Prostate gland (tissue), 2 donors: ENCODE data around the gene FAM83F. TPM values are rescaled to one million over a fixed set of nuclear protein-coding genes. Genes with fewer than 3 reads are reported as not detected.

Source experiments
- DNase-seq: peaks from one replicate; pipeline ENCODE4 v3.0.0-alpha.2; 2019; ENCODE audit warnings: low spot score
- H3K27ac ChIP-seq, 2 donors: fragments of 200-600 bp; sonication (generic); 2 replicates each; pipeline ENCODE4 v1.5.1; 2017 to 2019
- H3K27me3 ChIP-seq: fragments of 200-600 bp; sonication (generic); replicated peaks from 2 replicates; pipeline ENCODE4 v1.5.1; 2019; ENCODE audit not compliant: insufficient read depth
- H3K36me3 ChIP-seq, 2 donors: fragments of 200-600 bp; sonication (generic); 1 replicate in 1 of 2; 2 replicates in 1 of 2; pipeline versions ENCODE4 v1.5.1 to v1.8.1; 2017 to 2019
- H3K4me1 ChIP-seq: fragments of 200-600 bp; sonication (generic); replicated peaks from 2 replicates; pipeline ENCODE4 v1.5.1; 2019
- H3K4me3 ChIP-seq, 2 donors: fragments of 200-600 bp; sonication (generic); 2 replicates each; pipeline ENCODE4 v1.5.1; 2017 to 2019
- H3K9me3 ChIP-seq: fragments of 200-600 bp; sonication (generic); 2 replicates; pipeline ENCODE4 v1.5.1; 2017
- CTCF ChIP-seq, 4 experiments: fragments of 200-600 bp in 2 of 4; fragments of 450-650 bp in 2 of 4; sonication (generic) in 2 of 4; IDR thresholded peaks; 1 replicate in 3 of 4; 2 replicates in 1 of 4; pipeline ENCODE4 v1.5.1; 2016 to 2019; ENCODE audit warnings: antibody characterized with exemption in 4 of 4, mild to moderate bottlenecking in 2 of 4, moderate library complexity in 2 of 4
- POLR2A ChIP-seq: fragments of 450-650 bp; IDR thresholded peaks from one replicate; pipeline ENCODE4 v1.6.1; 2016; ENCODE audit warnings: antibody characterized with exemption, mild to moderate bottlenecking
- POLR2AphosphoS5 ChIP-seq: sonication (generic); formaldehyde crosslinking; IDR thresholded peaks from one replicate; pipeline ENCODE4 v1.6.1; 2017; ENCODE audit warnings: antibody characterized with exemption
- WGBS: methylation state at CpG from one replicate; pipeline ENCODE4 v1.1.5; 2018; 5-methylcytosine and 5-hydroxymethylcytosine counted together
- intact Hi-C: fragments of 100-400 bp; cut with DNase I; formaldehyde crosslinking; loops from one replicate; pipeline ENCODE4 v1.14.2; 2022
- total RNA-seq, 2 donors: library from RNA; depleted of rRNA; stranded (reverse); fragments of >200 nt; gene quantifications; one replicate each; pipeline ENCODE4 v1.1.0, GENCODE V29; 2016

FAM83F gene
- total RNA-seq, 2 donors from 2014 or later, result 26.2 to 28.6 TPM

GRCh38 chr22:40025856-40026255, 31.1 kb downstream of the FAM83F start:
- intact Hi-C loops, result loop anchor here (5.0 kb wide), 1 partner anchor 321 kb away; the partner anchor contains the start of gene ADSL
- H3K4me1 ChIP-seq, result peaks cover 22% of the 10 kb centered on the region
- H3K36me3 ChIP-seq, result peaks cover 0 to 1% of the 10 kb centered on the region in 2 donors
- H3K27me3 ChIP-seq, result no peaks in the 10 kb centered on the region
- no peak overlapping the region for H3K27ac ChIP-seq
- H3K9me3 ChIP-seq, result no peaks in the 10 kb centered on the region
- no peak for DNase-seq
- H3K4me3 ChIP-seq, result no peak overlapping the region
- WGBS, result 93% methylated on average over 10 of the region's 10 CpGs
- TF ChIP-seq CTCF (IDR thresholded peaks at IDR 0.05) (no peak), POLR2AphosphoS5 (no peak), POLR2A (no peak)

DNA sequence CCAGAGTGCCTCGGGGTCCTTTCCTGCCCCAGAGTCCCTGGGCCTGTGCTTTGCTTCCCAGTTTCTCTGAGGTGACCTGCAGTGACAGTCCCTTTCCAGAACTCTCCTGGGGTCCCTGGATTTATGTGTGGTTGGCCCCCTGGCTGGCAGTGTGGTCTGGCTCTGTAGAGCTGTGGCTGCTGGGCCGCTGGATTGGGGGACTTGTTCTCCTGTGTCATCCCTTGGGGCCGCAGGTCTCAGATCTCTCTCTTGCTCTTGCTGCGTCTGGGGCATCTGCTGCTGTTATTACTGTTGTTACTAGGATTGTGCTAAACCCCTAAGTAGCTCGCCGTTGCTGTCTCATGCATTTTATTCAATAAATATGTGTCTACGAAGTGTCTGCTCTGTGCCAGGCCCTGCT, 31.9 kb downstream of the FAM83F start:
- TF ChIP-seq CTCF (IDR thresholded peaks at IDR 0.05) (no peak), POLR2A (no peak)
- no peak overlapping the region for H3K27ac ChIP-seq
- intact Hi-C loops, result loop anchor here (5.0 kb wide), 1 partner anchor 321 kb away; the partner anchor contains the start of gene ADSL
- H3K4me1 ChIP-seq, result peaks cover 22% of the 10 kb centered on the region
- H3K9me3 ChIP-seq, result no peaks in the 10 kb centered on the region
- no peaks in the 10 kb centered on the region for H3K36me3 ChIP-seq
- DNase-seq, result no peak
- 94% methylated on average over 7 of the region's 7 CpGs for WGBS
- no peaks in the 10 kb centered on the region for H3K27me3 ChIP-seq
- no peak overlapping the region for H3K4me3 ChIP-seq

DNA sequence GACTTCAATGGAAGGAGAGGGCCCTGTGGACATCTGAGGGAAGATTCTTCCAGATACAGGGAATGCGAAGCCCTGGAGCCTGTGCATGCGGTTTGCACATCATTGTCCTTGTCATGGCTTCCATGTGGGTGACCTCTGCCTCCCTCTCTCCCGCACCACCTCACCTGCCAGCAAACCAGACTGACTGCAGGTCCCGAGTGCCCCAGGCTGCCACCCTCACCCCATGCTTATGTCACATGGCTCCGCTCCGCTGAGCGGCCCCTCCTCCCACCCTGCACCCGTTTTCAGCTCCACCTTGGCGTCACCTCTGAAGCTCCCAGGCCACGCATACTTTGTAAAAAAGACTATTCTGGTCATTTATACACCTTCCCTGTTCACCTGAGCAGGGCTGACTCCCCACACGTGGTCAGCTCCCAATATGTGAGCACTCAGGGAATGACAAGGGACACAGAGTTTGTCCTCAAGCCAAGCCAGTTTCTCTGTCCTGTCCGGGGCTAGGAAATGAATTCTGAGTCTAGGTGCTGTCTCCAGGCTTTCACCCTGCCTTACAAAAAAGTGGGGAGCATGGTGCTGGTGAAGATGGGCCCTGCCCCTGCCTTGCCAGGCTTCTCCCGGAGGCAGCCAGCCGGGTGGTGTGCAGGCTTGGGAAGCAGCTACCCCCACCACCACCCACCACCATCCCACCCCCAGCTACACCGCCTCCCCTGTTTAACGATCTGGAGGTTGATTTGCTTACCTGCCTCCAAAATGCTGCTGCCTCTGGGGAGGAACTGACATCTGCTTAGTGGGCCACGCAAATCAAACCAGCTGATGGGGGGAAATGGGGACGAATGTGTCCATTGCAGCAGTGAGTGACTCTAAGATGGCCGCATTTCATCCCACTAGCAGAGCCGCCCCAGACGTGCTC, 32.7 kb downstream of the FAM83F start:
- H3K36me3 ChIP-seq, result no peaks in the 10 kb centered on the region
- no peak overlapping the region for H3K4me3 ChIP-seq
- peak overlapping the region in 1 of 2 donors; percentile 76 for H3K27ac ChIP-seq
- WGBS, result 83% methylated on average over 21 of the region's 21 CpGs
- H3K9me3 ChIP-seq, result no peaks in the 10 kb centered on the region
- no peak for DNase-seq
- intact Hi-C loops, result loop anchor here (5.0 kb wide), 1 partner anchor 320 kb away; the partner anchor contains the start of gene ADSL
- H3K4me1 ChIP-seq, result peaks cover 19% of the 10 kb centered on the region
- no peaks in the 10 kb centered on the region for H3K27me3 ChIP-seq
- TF ChIP-seq POLR2A (no peak), CTCF (IDR thresholded peaks at IDR 0.05) (no peak), POLR2AphosphoS5 (no peak)

DNA sequence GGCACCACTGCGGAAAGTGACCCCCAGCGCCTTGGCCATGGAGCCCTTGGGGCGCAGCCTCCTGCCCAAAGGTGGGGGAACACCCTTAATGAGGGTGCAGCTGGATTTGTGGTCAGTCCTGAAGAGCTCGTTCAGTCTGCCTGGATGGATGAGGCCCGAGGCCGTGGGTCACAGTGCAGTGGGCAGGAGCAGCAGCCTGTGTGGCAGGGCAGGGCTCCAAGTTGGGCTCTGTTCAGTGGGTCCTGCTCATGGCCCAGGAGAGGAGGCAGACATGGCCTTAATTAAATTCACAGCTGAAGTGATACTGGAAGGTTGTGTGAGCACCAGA, 33.3 kb downstream of the FAM83F start:
- TF ChIP-seq POLR2A, result no peak
- TF ChIP-seq CTCF (IDR thresholded peaks at IDR 0.05), result no peak
- no peak for TF ChIP-seq POLR2AphosphoS5
- H3K9me3 ChIP-seq, result no peaks in the 10 kb centered on the region
- H3K4me3 ChIP-seq, result no peak overlapping the region
- H3K27me3 ChIP-seq, result no peaks in the 10 kb centered on the region
- DNase-seq, result no peak
- H3K36me3 ChIP-seq, result no peaks in the 10 kb centered on the region
- peak overlapping the region; percentile 57 to 76 for H3K27ac ChIP-seq
- WGBS, result 81% methylated on average over 6 of the region's 6 CpGs
- peaks cover 14% of the 10 kb centered on the region for H3K4me1 ChIP-seq
- intact Hi-C loops, result loop anchor here (5.0 kb wide), 1 partner anchor 319 kb away; the partner anchor contains the start of gene ADSL
